G401 (cell line): Measurements from ENCODE around the gene CNFN. TPM values are rescaled to one million over a fixed set of nuclear protein-coding genes. Genes with fewer than 3 reads are reported as not detected.

Experiments used
- DNase-seq: peaks from one replicate; pipeline ENCODE4 v3.0.0-alpha.2; 2015; ENCODE audit warnings: low spot score
- in situ Hi-C: cut with HindIII; loops from 2 replicates; pipeline ENCODE4 v1.10.0; 2016; ENCODE audit warnings: low sequenced_read_pairs, mixed read lengths
- total RNA-seq: library from RNA; depleted of rRNA; stranded (reverse); fragments of >200 nt; shearing (Covaris generic); gene quantifications from 2 replicates; pipeline ENCODE4 v1.2.3, GENCODE V29; 2014; rRNA removed

CNFN gene, protein sequence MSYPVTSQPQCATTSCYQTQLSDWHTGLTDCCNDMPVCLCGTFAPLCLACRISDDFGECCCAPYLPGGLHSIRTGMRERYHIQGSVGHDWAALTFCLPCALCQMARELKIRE
- total RNA-seq, result 3.9 TPM in 1 of 2 replicates, not detected in the other

GRCh38 chr19:42389899-42390298, at the start of gene CNFN:
Gene CNFN (minus strand): TSS chr19:42390297. CDS start chr19:42389037, 1,260 bp downstream.
- DNase-seq, result no peak
- in situ Hi-C loops, result no loop called here

- in situ Hi-C loops, result loop anchor here (25.0 kb wide), 1 partner anchor 151 kb away; the partner anchor contains the start of gene CEACAM8
- DNase-seq, result no peak
Observed at GRCh38 chr19:42436006-42436405, 45.9 kb upstream of the CNFN start.

DNA sequence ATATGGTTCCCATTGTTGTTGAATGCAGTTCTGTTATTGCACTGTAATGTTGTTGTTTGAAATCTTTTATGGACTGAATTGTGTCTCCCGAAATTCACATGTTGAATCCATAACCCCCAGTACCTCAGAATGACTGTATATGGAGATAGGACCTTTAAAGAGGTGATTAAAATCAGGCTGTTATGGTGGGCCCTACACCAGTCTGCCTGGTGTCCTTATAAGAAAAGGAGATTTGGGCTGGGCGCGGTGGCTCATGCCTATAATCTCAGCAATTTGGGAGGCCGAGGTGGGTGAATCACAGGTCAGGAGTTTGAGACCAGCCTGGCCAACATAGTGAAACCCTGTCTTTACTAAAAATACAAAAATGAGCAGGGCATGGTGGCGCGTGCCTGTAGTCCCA, 45.2 kb upstream of the CNFN start:
- DNase-seq, result no peak
- in situ Hi-C loops, result loop anchor here (25.0 kb wide), 1 partner anchor 152 kb away; the partner anchor contains the start of gene CEACAM8

- in situ Hi-C loops, result loop anchor here (25.0 kb wide), 1 partner anchor 154 kb away; the partner anchor contains the start of gene CEACAM8
- peak; percentile 39 for DNase-seq
Observed at GRCh38 chr19:42433503-42434260, 43.6 kb upstream of the CNFN start.

- no peak for DNase-seq
- in situ Hi-C loops, result loop anchor here (25.0 kb wide), 1 partner anchor 156 kb away; the partner anchor contains the start of gene CEACAM8
Observed at GRCh38 chr19:42431486-42431885, 41.4 kb upstream of the CNFN start.

- in situ Hi-C loops, result loop anchor here (25.0 kb wide), 1 partner anchor 159 kb away; the partner anchor contains the start of gene CEACAM8
Observed at GRCh38 chr19:42428676-42429075, 38.6 kb upstream of the CNFN start.

DNA sequence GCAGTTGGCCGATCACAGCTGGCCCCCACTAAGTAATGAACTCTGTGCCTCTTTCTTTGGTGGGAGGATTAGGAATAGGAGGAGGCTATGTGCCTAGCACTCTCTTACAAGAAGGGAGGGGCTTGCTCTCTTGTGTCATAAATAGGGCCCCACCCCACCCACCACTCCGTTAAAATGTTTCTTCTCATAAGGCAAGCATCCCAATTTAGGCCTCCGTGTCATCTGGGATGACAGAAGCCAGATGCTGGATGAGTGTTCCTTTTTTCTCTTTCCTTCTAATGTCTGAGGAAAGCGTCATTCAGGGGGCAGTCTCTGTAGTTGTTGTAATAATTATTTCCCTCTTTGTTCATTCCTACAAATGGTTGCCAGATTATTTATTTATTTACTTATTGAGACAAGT, 37.2 kb upstream of the CNFN start, which contains the start of gene LIPE:
TSS of gene LIPE (minus strand) at position 76 of the 400 bp plus-strand sequence. CDS start 239 bp downstream, outside the sequence.
- in situ Hi-C loops, result loop anchor here (25.0 kb wide), 1 partner anchor 160 kb away; the partner anchor contains the start of gene CEACAM8
- DNase-seq, result no peak

More at GRCh38 chr19:42428676-42429075, 38.6 kb upstream of the CNFN start:
- no peak for DNase-seq

- in situ Hi-C loops, result loop anchor here (25.0 kb wide), 1 partner anchor 161 kb away; the partner anchor contains the start of gene CEACAM8
- no peak for DNase-seq
Observed at GRCh38 chr19:42426643-42427042, 36.5 kb upstream of the CNFN start.

- in situ Hi-C loops, result loop anchor here (25.0 kb wide), 1 partner anchor 163 kb away; the partner anchor contains the start of gene CEACAM8
- no peak for DNase-seq
Observed at GRCh38 chr19:42424712-42425131, 34.6 kb upstream of the CNFN start.

- in situ Hi-C loops, result no loop called here
Observed at GRCh38 chr19:42424345-42424707, 34.2 kb upstream of the CNFN start.

GRCh38 chr19:42423462-42424344, 33.6 kb upstream of the CNFN start:
- DNase-seq, result peak; percentile 96
- in situ Hi-C loops, result no loop called here

More at GRCh38 chr19:42424345-42424707, 34.2 kb upstream of the CNFN start:
- no peak for DNase-seq

DNA sequence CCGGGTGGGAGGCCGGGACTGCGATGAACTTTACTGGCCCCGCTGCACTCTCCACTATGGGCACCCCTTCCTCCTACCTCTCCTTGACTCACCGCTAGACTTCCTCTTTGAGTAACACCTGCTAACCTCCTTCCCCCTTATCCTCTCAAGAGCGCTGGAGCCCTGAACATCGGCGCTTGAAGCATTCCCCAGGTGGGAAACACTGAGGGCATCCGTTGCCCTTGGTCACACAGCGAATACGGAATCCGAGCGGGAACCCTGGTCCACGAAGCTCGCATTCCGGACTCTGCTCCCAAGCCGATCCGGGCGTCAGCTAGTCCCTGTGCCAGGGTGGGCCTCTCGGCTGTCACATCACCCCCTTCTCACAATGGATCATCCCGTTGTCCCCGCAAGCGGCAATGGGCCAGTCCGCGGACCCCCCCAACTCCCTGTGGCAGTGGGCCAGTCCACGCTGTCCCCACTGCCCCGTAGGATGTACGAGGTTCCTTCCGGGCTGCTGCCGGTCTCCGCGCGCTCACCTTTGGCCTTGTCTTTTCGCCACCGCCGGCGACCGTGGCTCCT, 32.9 kb upstream of the CNFN start:
- peak; percentile 65 for DNase-seq
- in situ Hi-C loops, result no loop called here

DNA sequence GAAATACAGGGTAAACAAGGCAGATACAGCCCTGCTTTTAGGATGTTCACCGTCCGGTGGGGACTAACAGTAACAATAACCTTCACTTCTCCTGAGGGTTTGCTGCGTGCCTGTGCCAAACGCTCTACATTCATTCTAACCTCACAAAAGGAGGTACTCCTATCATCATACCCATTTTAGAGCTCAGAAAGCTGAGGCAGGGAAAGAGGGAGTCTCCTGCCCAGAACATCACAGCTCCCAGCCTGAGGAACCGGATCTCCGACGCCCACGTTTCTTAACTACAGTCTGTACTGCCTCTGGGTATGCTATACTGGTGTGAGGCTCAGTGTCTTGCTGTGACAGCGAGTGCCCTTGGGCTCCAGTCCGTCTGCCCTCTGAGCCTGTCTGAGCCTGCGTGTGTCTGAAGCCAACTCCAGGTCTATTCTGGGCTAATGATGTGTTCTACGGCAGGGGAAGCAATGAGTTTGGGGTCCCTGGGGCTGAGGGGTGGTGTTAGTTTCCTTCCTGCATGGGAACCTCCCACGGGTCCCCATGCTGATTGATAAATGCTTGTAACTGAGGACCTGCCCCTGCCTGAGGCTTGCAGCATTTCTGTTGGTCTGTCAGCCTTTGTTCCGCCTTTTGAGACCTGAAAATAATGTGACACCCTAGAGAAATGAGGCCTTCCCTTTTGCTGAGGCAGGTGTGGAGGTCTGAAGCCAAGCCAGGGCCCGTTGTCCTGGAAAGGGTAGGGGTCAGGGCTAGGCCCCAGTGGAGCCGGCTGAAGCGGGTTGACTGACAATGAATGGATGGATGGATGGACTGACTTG, 32.2 kb upstream of the CNFN start:
- in situ Hi-C loops, result no loop called here
- no peak for DNase-seq

GRCh38 chr19:42421591-42422031, 31.5 kb upstream of the CNFN start:
- in situ Hi-C loops, result no loop called here
- DNase-seq, result no peak

DNA sequence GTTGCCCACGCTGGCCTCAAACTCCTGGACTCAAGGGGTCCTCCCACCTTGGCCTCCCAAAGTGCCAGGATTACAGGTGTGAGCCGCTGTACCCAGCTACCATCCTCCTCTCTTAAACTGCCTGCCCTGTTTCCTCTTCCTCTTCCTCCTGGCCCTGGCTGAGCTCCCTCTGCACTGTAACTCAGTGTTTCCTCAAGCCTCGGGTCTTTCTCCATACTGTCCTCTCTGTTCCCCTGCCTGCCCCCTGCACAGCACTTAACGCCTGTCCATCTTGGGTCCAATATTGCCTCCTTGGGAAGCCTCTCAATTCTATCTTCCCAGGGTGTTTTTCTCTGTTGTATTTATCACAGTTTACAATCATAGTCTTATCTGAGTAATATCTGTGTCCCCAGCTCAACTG, 31.0 kb upstream of the CNFN start:
- DNase-seq, result no peak
- in situ Hi-C loops, result no loop called here

DNA sequence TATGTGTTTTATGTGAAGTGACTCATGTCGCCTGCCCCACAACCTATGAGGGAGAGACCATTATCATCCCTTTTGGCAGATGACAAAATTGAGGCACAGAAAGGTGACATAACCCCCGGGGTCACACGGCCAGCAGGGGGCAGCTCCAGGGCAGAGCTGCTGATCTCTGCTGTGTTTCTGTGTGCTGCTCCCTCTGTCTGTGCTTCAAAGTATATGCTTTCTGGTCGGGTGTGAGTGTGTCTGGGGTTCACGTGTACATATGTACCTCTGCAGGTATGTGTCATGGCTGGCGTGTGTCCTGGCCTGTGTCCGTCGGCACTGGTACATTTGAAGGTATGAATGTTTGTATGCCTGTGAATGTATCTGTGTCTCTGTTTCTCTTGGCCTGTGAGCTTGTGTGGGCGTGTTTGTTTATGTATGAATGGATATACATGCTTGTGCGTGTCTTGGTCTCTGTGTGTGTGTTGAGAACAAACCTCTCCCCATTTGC, 30.0 kb upstream of the CNFN start:
- in situ Hi-C loops, result no loop called here
- no peak for DNase-seq

DNA sequence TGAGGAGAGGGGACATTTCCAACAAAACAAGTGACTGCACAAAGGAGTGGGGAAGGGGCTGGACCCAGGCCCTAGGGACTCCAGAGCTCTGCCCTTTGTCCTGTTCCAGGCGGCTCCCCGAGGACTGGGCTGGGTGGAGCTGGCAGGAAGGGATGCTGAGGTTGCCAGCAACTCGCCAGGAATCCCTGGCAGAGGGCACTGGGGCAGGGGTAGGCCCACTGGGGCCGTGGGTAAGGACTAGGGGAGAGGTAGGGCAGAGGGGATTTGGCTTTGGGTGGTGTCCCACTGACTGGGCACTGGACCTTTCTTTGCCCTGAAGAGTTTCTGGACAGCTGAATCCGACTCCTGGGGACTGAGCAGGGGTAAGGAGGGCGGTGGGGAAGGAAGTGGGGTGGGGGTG, 29.2 kb upstream of the CNFN start:
- DNase-seq, result no peak
- in situ Hi-C loops, result no loop called here

DNA sequence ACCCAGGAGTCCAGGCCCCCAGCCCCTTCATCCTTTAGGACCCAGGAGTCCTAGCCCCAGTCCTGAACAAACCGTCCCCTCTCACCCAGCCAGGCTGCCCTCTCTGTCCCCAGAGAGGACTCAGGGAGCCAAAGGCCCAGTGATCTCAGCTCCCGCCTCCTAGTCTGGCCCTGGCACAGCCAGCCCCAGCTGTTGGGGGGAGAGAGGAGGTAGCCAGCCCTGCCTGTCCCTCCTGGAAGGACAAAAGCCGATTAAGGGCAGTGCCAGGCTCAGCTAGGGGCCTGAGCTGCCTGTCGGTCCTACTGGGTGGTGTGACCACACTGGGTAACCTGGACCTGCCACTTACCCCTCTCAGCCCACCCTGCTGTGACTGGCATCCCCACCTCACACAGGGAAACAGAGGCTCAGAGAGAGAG, 22.6 kb upstream of the CNFN start:
- in situ Hi-C loops, result no loop called here
- DNase-seq, result no peak
